HepG2 (cell line): ENCODE results near the gene ASAP2. TPM values are rescaled to one million over a fixed set of nuclear protein-coding genes. Genes with fewer than 3 reads are reported as not detected.

Experiments
- ADNP ChIP-seq: sonication (generic); formaldehyde crosslinking; IDR thresholded peaks from 2 replicates; pipeline ENCODE4 v1.4.0; 2020; ENCODE audit warnings: missing genetic modification reagents
- BRF2 ChIP-seq: sonication (generic); formaldehyde crosslinking; IDR thresholded peaks from 2 replicates; pipeline ENCODE4 v1.8.1; 2022; ENCODE audit warnings: mild to moderate bottlenecking, missing genetic modification reagents
- DMAP1 ChIP-seq: IDR thresholded peaks from 2 replicates; pipeline ENCODE4 v1.6.1; 2016
- ELF3 ChIP-seq: IDR thresholded peaks from 2 replicates; pipeline ENCODE4 v1.6.1; 2016; ENCODE audit warnings: missing genetic modification reagents, missing compliant biosample characterization
- FOXO1 ChIP-seq: sonication (generic); formaldehyde crosslinking; IDR thresholded peaks from 2 replicates; pipeline ENCODE4 v1.4.0; 2020; ENCODE audit warnings: missing genetic modification reagents
- JUND ChIP-seq: sonication (generic); formaldehyde crosslinking; IDR thresholded peaks from 2 replicates; pipeline ENCODE4 v1.8.0; 2022; ENCODE audit warnings: mild to moderate bottlenecking, missing genetic modification reagents
- NCOR1 ChIP-seq: fragments of 200-600 bp; sonication (generic); IDR thresholded peaks from 2 replicates; pipeline ENCODE4 v1.7.0; 2017; ENCODE audit warnings: antibody characterized with exemption, low read length, borderline replicate concordance
- NFE2 ChIP-seq: sonication (generic); formaldehyde crosslinking; IDR thresholded peaks from 2 replicates; pipeline ENCODE4 v1.4.0; 2020; ENCODE audit warnings: missing genetic modification reagents
- PATZ1 ChIP-seq: sonication (generic); formaldehyde crosslinking; IDR thresholded peaks from 2 replicates; pipeline ENCODE4 v1.4.0; 2020; ENCODE audit warnings: missing genetic modification reagents
- PAX8 ChIP-seq: sonication (generic); formaldehyde crosslinking; IDR thresholded peaks from 2 replicates; pipeline ENCODE4 v1.8.0; 2022; ENCODE audit warnings: mild to moderate bottlenecking, missing genetic modification reagents, borderline replicate concordance
- TGIF2 ChIP-seq: IDR thresholded peaks from 2 replicates; pipeline ENCODE4 v1.6.1; 2016; ENCODE audit warnings: control low read depth, missing compliant biosample characterization
- ZNF296 ChIP-seq: sonication (generic); formaldehyde crosslinking; conservative IDR thresholded peaks from 2 replicates; pipeline ENCODE4 v1.5.0; 2020; ENCODE audit warnings: mild to moderate bottlenecking, missing genetic modification reagents
- ZNF407 ChIP-seq: sonication (generic); formaldehyde crosslinking; IDR thresholded peaks from one replicate; pipeline ENCODE4 v1.5.1; 2020; ENCODE audit warnings: mild to moderate bottlenecking, missing genetic modification reagents; ENCODE audit errors: not compliant biosample characterization
- ZNF710 ChIP-seq: sonication (generic); formaldehyde crosslinking; IDR thresholded peaks from 2 replicates; pipeline ENCODE4 v1.5.0; 2020; ENCODE audit warnings: mild to moderate bottlenecking, missing genetic modification reagents, borderline replicate concordance
- ZNF775 ChIP-seq: sonication (generic); formaldehyde crosslinking; IDR thresholded peaks from 2 replicates; pipeline ENCODE4 v1.4.0; 2020; ENCODE audit warnings: missing genetic modification reagents, mild to moderate bottlenecking, moderate library complexity, borderline replicate concordance
- polyA plus RNA-seq, 8 experiments: library from polyadenylated mRNA; depleted of rRNA in 3 of 8; stranded (reverse) in 7 of 8; unstranded in 1 of 8; fragments of >200 nt; fragmentation: Illumina TruSeq in 4 of 8; extraction: Trizol in 4 of 8; gene quantifications; 2 replicates each; pipeline versions ENCODE4 v1.2.1 to v1.2.3, GENCODE V29; 2011 to 2016; ENCODE audit warnings: low read depth in 4 of 8, missing spikeins in 1 of 8, mixed read lengths in 1 of 8; ENCODE audit not compliant: insufficient read depth in 1 of 8
- total RNA-seq, 5 experiments: library from RNA; depleted of rRNA; stranded (reverse); fragments of >200 nt; fragmentation: Illumina TruSeq; extraction: Trizol; gene quantifications; 2 replicates each; pipeline ENCODE4 v1.2.3, GENCODE V29; 2016; ENCODE audit warnings: low read depth in 1 of 5

Gene ASAP2
- total and polyA plus RNA-seq, 2 of the 13 experiments (the other 11 are each of a cell fraction or from before 2014, with no cell fraction given): 7.3 to 22.3 TPM

GRCh38 chr2:9205963-9206948, at the start of gene ASAP2 (continued):
- TF ChIP-seq TGIF2 (CRISPR knock-in tag) (no peak), ZNF407 (CRISPR knock-in tag) (no peak), FOXO1 (CRISPR knock-in tag) (no peak), ZNF710 (no peak), JUND (CRISPR knock-in tag) (no peak), PAX8 (CRISPR knock-in tag) (no peak), BRF2 (CRISPR knock-in tag) (no peak), NFE2 (no peak), NCOR1 (no peak), ZNF296 (CRISPR knock-in tag) (no peak), DMAP1 (CRISPR knock-in tag) (peak; percentile 41; the same call in 1 of the 2 replicates), ELF3 (CRISPR knock-in tag) (peak; percentile 28; the same call in 1 of the 2 replicates), ADNP (CRISPR knock-in tag) (no peak), PATZ1 (CRISPR knock-in tag) (peak; percentile 83), ZNF775 (CRISPR knock-in tag) (no peak)
